DOHH2 (cell line): Measurements from ENCODE around the gene CNPY4.

Experiments used
- EZH2phosphoT487 ChIP-seq: fragments of 200-600 bp; sonication (generic); IDR thresholded peaks from 2 replicates; pipeline ENCODE4 v1.6.1; 2017; ENCODE audit warnings: borderline replicate concordance, mild to moderate bottlenecking, antibody characterized with exemption, low read length, moderate library complexity, mixed read lengths
- TF ChIP-seq, protein P1 (sequence below): fragments of 200-600 bp; sonication (generic); IDR thresholded peaks from one replicate; pipeline ENCODE4 v1.5.1; 2014; ENCODE audit warnings: antibody characterized with exemption, mild to moderate bottlenecking, low read depth, low read length; ENCODE audit not compliant: poor library complexity, severe bottlenecking

GRCh38 chr7:100080907-100081534 lies 38.4 kb upstream of the CNPY4 start:
- TF ChIP-seq, protein P1, sequence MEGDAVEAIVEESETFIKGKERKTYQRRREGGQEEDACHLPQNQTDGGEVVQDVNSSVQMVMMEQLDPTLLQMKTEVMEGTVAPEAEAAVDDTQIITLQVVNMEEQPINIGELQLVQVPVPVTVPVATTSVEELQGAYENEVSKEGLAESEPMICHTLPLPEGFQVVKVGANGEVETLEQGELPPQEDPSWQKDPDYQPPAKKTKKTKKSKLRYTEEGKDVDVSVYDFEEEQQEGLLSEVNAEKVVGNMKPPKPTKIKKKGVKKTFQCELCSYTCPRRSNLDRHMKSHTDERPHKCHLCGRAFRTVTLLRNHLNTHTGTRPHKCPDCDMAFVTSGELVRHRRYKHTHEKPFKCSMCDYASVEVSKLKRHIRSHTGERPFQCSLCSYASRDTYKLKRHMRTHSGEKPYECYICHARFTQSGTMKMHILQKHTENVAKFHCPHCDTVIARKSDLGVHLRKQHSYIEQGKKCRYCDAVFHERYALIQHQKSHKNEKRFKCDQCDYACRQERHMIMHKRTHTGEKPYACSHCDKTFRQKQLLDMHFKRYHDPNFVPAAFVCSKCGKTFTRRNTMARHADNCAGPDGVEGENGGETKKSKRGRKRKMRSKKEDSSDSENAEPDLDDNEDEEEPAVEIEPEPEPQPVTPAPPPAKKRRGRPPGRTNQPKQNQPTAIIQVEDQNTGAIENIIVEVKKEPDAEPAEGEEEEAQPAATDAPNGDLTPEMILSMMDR = no peak
- no peak for TF ChIP-seq EZH2phosphoT487
